Fibroblast of skin of left quadriceps (primary cell): Measurements from ENCODE around the gene RHOBTB3.
"Not testable (repeated sequence)": the region's sequence is repeated elsewhere in the genome, so short reads cannot be mapped to it uniquely, and the experiment has no call there.

Experiments used
- DNase-seq, 2 experiments: peaks; one replicate each; pipeline ENCODE4 v3.0.0-alpha.2; 2013; ENCODE audit warnings: low read depth in 2 of 2

Gene RHOBTB3

GRCh38 chr5:95800553-95800952 is 69.4 kb downstream of the RHOBTB3 start:
- DNase-seq: no peak

GRCh38 chr5:95801532-95801931 is 70.4 kb downstream of the RHOBTB3 start:
- DNase-seq: no peak

GRCh38 chr5:95801961-95802360 is 70.8 kb downstream of the RHOBTB3 start:
- no peak for DNase-seq

GRCh38 chr5:95803271-95804148 is 72.4 kb downstream of the RHOBTB3 start:
- no peak for DNase-seq

- DNase-seq: no peak
Measured at GRCh38 chr5:95804736-95805539, 73.8 kb downstream of the RHOBTB3 start.

- no peak for DNase-seq
Measured at GRCh38 chr5:95806687-95807086, 75.6 kb downstream of the RHOBTB3 start.

- no peak for DNase-seq
Measured at GRCh38 chr5:95808013-95808685, 77.0 kb downstream of the RHOBTB3 start.

GRCh38 chr5:95808686-95809413 is 77.7 kb downstream of the RHOBTB3 start:
- peak; percentile 57 to 65 for DNase-seq

GRCh38 chr5:95809414-95809960 is 78.4 kb downstream of the RHOBTB3 start:
- no peak for DNase-seq

GRCh38 chr5:95810305-95811125 is 79.4 kb downstream of the RHOBTB3 start:
- DNase-seq: no peak

GRCh38 chr5:95811126-95811423 is 79.9 kb downstream of the RHOBTB3 start:
- DNase-seq: not testable (repeated sequence)

- DNase-seq: not testable (repeated sequence)
Measured at GRCh38 chr5:95811461-95812073, 80.4 kb downstream of the RHOBTB3 start.

- DNase-seq: no peak
Measured at GRCh38 chr5:95812074-95812471, 80.9 kb downstream of the RHOBTB3 start.

- not testable (repeated sequence) for DNase-seq
Measured at GRCh38 chr5:95813035-95813434, 81.9 kb downstream of the RHOBTB3 start.

GRCh38 chr5:95815155-95815729 is 84.1 kb downstream of the RHOBTB3 start:
- DNase-seq: no peak

GRCh38 chr5:95816341-95816740 is 85.2 kb downstream of the RHOBTB3 start:
- no peak for DNase-seq

- DNase-seq: no peak
Measured at GRCh38 chr5:95816776-95817175, 85.6 kb downstream of the RHOBTB3 start.

- no peak for DNase-seq
Measured at GRCh38 chr5:95817430-95817829, 86.3 kb downstream of the RHOBTB3 start.
